Measurements from ENCODE around the gene KCNE5.
"Not testable (repeated sequence)": the region's sequence is repeated elsewhere in the genome, so short reads cannot be mapped to it uniquely, and the experiment has no call there.

KCNE5 gene

GRCh38 chrX:109637477-109637876, 12.5 kb upstream of the KCNE5 start:
- not testable (repeated sequence) for H3K9me3 ChIP-seq (ENCODE audit: low read length); H3K4me1 ChIP-seq (ENCODE audit: insufficient read depth, low read length); H2AFZ ChIP-seq (ENCODE audit: low read depth, low read length); H3K36me3 ChIP-seq (ENCODE audit: insufficient read depth, low read length); H3K4me3 ChIP-seq (ENCODE audit: low read length); H3K27me3 ChIP-seq (ENCODE audit: insufficient read depth, low read length)

- H3K9me3 ChIP-seq (ENCODE audit: low read length) = no peaks in the 10 kb centered on the region
- no peaks in the 10 kb centered on the region for H3K27me3 ChIP-seq (ENCODE audit: insufficient read depth, low read length)
- no peaks in the 10 kb centered on the region for H3K36me3 ChIP-seq (ENCODE audit: insufficient read depth, low read length)
- no peak overlapping the region for H2AFZ ChIP-seq (ENCODE audit: low read depth, low read length)
- no peak overlapping the region for H3K4me3 ChIP-seq (ENCODE audit: low read length)
- no peaks in the 10 kb centered on the region for H3K4me1 ChIP-seq (ENCODE audit: insufficient read depth, low read length)
These were observed 10.2 kb upstream of the KCNE5 start for GRCh38 chrX:109635146-109635545.

GRCh38 chrX:109632906-109633504, 8.0 kb upstream of the KCNE5 start:
- H3K9me3 ChIP-seq (ENCODE audit: low read length) = no peaks in the 10 kb centered on the region
- no peaks in the 10 kb centered on the region for H3K27me3 ChIP-seq (ENCODE audit: insufficient read depth, low read length)
- no peak overlapping the region for H2AFZ ChIP-seq (ENCODE audit: low read depth, low read length)
- no peaks in the 10 kb centered on the region for H3K4me1 ChIP-seq (ENCODE audit: insufficient read depth, low read length)
- no peaks in the 10 kb centered on the region for H3K36me3 ChIP-seq (ENCODE audit: insufficient read depth, low read length)
- no peak overlapping the region for H3K4me3 ChIP-seq (ENCODE audit: low read length)

GRCh38 chrX:109629310-109629709, 4.3 kb upstream of the KCNE5 start:
- H3K4me1 ChIP-seq (ENCODE audit: insufficient read depth, low read length) = no peaks in the 10 kb centered on the region
- H3K27me3 ChIP-seq (ENCODE audit: insufficient read depth, low read length) = no peaks in the 10 kb centered on the region
- peaks cover 5% of the 10 kb centered on the region for H3K9me3 ChIP-seq (ENCODE audit: low read length)
- H3K36me3 ChIP-seq (ENCODE audit: insufficient read depth, low read length) = no peaks in the 10 kb centered on the region
- H3K4me3 ChIP-seq (ENCODE audit: low read length) = no peak overlapping the region
- no peak overlapping the region for H2AFZ ChIP-seq (ENCODE audit: low read depth, low read length)

GRCh38 chrX:109626637-109627036, 1.7 kb upstream of the KCNE5 start:
- no peaks in the 10 kb centered on the region for H3K27me3 ChIP-seq (ENCODE audit: insufficient read depth, low read length)
- no peak overlapping the region for H3K4me3 ChIP-seq (ENCODE audit: low read length)
- H3K36me3 ChIP-seq (ENCODE audit: insufficient read depth, low read length) = no peaks in the 10 kb centered on the region
- H2AFZ ChIP-seq (ENCODE audit: low read depth, low read length) = no peak overlapping the region
- H3K9me3 ChIP-seq (ENCODE audit: low read length) = peaks cover 5% of the 10 kb centered on the region
- no peaks in the 10 kb centered on the region for H3K4me1 ChIP-seq (ENCODE audit: insufficient read depth, low read length)

- Histone ChIP-seq H2AFZ (ENCODE audit: low read depth, low read length) (no peak overlapping the region), H3K4me3 (ENCODE audit: low read length) (no peak overlapping the region), H3K4me1 (ENCODE audit: insufficient read depth, low read length) (no peaks in the 10 kb centered on the region)
These were observed 975 bp downstream of the KCNE5 start for GRCh38 chrX:109623997-109624396.

GRCh38 chrX:109622270-109622669, 2.7 kb downstream of the KCNE5 start:
- Histone ChIP-seq H3K27me3 (ENCODE audit: insufficient read depth, low read length) (no peaks in the 10 kb centered on the region), H2AFZ (ENCODE audit: low read depth, low read length) (no peak overlapping the region), H3K4me1 (ENCODE audit: insufficient read depth, low read length) (no peaks in the 10 kb centered on the region), H3K9me3 (ENCODE audit: low read length) (peaks cover 5% of the 10 kb centered on the region), H3K4me3 (ENCODE audit: low read length) (no peak overlapping the region), H3K36me3 (ENCODE audit: insufficient read depth, low read length) (no peaks in the 10 kb centered on the region)

More at GRCh38 chrX:109623997-109624396, 975 bp downstream of the KCNE5 start:
- no peaks in the 10 kb centered on the region for H3K36me3 ChIP-seq (ENCODE audit: insufficient read depth, low read length)
- peaks cover 5% of the 10 kb centered on the region for H3K9me3 ChIP-seq (ENCODE audit: low read length)
- H3K27me3 ChIP-seq (ENCODE audit: insufficient read depth, low read length) = no peaks in the 10 kb centered on the region

- H3K36me3 ChIP-seq (ENCODE audit: insufficient read depth, low read length) = no peaks in the 10 kb centered on the region
- H3K4me1 ChIP-seq (ENCODE audit: insufficient read depth, low read length) = no peaks in the 10 kb centered on the region
- H3K4me3 ChIP-seq (ENCODE audit: low read length) = no peak overlapping the region
- no peak overlapping the region for H2AFZ ChIP-seq (ENCODE audit: low read depth, low read length)
- no peaks in the 10 kb centered on the region for H3K9me3 ChIP-seq (ENCODE audit: low read length)
- H3K27me3 ChIP-seq (ENCODE audit: insufficient read depth, low read length) = no peaks in the 10 kb centered on the region
These were observed 5.2 kb downstream of the KCNE5 start for GRCh38 chrX:109619771-109620170.

GRCh38 chrX:109614951-109615350, 10.0 kb downstream of the KCNE5 start:
- Histone ChIP-seq H2AFZ (ENCODE audit: low read depth, low read length) (no peak overlapping the region), H3K4me1 (ENCODE audit: insufficient read depth, low read length) (no peaks in the 10 kb centered on the region), H3K27me3 (ENCODE audit: insufficient read depth, low read length) (no peaks in the 10 kb centered on the region), H3K4me3 (ENCODE audit: low read length) (no peak overlapping the region), H3K9me3 (ENCODE audit: low read length) (no peaks in the 10 kb centered on the region), H3K36me3 (ENCODE audit: insufficient read depth, low read length) (no peaks in the 10 kb centered on the region)

GRCh38 chrX:109601486-109601885, 23.5 kb downstream of the KCNE5 start:
- H3K36me3 ChIP-seq (ENCODE audit: insufficient read depth, low read length) = no peaks in the 10 kb centered on the region
- H3K4me3 ChIP-seq (ENCODE audit: low read length) = no peak overlapping the region
- no peaks in the 10 kb centered on the region for H3K9me3 ChIP-seq (ENCODE audit: low read length)
- no peaks in the 10 kb centered on the region for H3K4me1 ChIP-seq (ENCODE audit: insufficient read depth, low read length)
- no peaks in the 10 kb centered on the region for H3K27me3 ChIP-seq (ENCODE audit: insufficient read depth, low read length)
- no peak overlapping the region for H2AFZ ChIP-seq (ENCODE audit: low read depth, low read length)

GRCh38 chrX:109600237-109600651, 24.7 kb downstream of the KCNE5 start:
- no peaks in the 10 kb centered on the region for H3K4me1 ChIP-seq (ENCODE audit: insufficient read depth, low read length)
- H3K36me3 ChIP-seq (ENCODE audit: insufficient read depth, low read length) = no peaks in the 10 kb centered on the region
- peak overlapping the region; percentile 13 for H2AFZ ChIP-seq (ENCODE audit: low read depth, low read length)
- H3K27me3 ChIP-seq (ENCODE audit: insufficient read depth, low read length) = no peaks in the 10 kb centered on the region
- H3K4me3 ChIP-seq (ENCODE audit: low read length) = peak overlapping the region; percentile 22
- H3K9me3 ChIP-seq (ENCODE audit: low read length) = no peaks in the 10 kb centered on the region

- H2AFZ ChIP-seq (ENCODE audit: low read depth, low read length) = no peak overlapping the region
- no peaks in the 10 kb centered on the region for H3K27me3 ChIP-seq (ENCODE audit: insufficient read depth, low read length)
- no peaks in the 10 kb centered on the region for H3K9me3 ChIP-seq (ENCODE audit: low read length)
- H3K36me3 ChIP-seq (ENCODE audit: insufficient read depth, low read length) = no peaks in the 10 kb centered on the region
- no peaks in the 10 kb centered on the region for H3K4me1 ChIP-seq (ENCODE audit: insufficient read depth, low read length)
- H3K4me3 ChIP-seq (ENCODE audit: low read length) = no peak overlapping the region
These were observed 29.0 kb downstream of the KCNE5 start for GRCh38 chrX:109596015-109596414.

GRCh38 chrX:109590176-109590575, 34.8 kb downstream of the KCNE5 start:
- H3K4me3 ChIP-seq (ENCODE audit: low read length) = no peak overlapping the region
- H3K36me3 ChIP-seq (ENCODE audit: insufficient read depth, low read length) = no peaks in the 10 kb centered on the region
- no peak overlapping the region for H2AFZ ChIP-seq (ENCODE audit: low read depth, low read length)
- no peaks in the 10 kb centered on the region for H3K4me1 ChIP-seq (ENCODE audit: insufficient read depth, low read length)
- H3K27me3 ChIP-seq (ENCODE audit: insufficient read depth, low read length) = peaks cover 6% of the 10 kb centered on the region
- no peaks in the 10 kb centered on the region for H3K9me3 ChIP-seq (ENCODE audit: low read length)

GRCh38 chrX:109585488-109585887, 39.5 kb downstream of the KCNE5 start:
- H3K36me3 ChIP-seq (ENCODE audit: insufficient read depth, low read length) = no peaks in the 10 kb centered on the region
- peaks cover 6% of the 10 kb centered on the region for H3K27me3 ChIP-seq (ENCODE audit: insufficient read depth, low read length)
- no peak overlapping the region for H3K4me3 ChIP-seq (ENCODE audit: low read length)
- no peak overlapping the region for H2AFZ ChIP-seq (ENCODE audit: low read depth, low read length)
- H3K9me3 ChIP-seq (ENCODE audit: low read length) = no peaks in the 10 kb centered on the region
- no peaks in the 10 kb centered on the region for H3K4me1 ChIP-seq (ENCODE audit: insufficient read depth, low read length)
